Measurements from ENCODE around the gene PRKCG.
"Not testable (repeated sequence)": the region's sequence is repeated elsewhere in the genome, so short reads cannot be mapped to it uniquely, and the experiment has no call there.

Gene PRKCG

DNA sequence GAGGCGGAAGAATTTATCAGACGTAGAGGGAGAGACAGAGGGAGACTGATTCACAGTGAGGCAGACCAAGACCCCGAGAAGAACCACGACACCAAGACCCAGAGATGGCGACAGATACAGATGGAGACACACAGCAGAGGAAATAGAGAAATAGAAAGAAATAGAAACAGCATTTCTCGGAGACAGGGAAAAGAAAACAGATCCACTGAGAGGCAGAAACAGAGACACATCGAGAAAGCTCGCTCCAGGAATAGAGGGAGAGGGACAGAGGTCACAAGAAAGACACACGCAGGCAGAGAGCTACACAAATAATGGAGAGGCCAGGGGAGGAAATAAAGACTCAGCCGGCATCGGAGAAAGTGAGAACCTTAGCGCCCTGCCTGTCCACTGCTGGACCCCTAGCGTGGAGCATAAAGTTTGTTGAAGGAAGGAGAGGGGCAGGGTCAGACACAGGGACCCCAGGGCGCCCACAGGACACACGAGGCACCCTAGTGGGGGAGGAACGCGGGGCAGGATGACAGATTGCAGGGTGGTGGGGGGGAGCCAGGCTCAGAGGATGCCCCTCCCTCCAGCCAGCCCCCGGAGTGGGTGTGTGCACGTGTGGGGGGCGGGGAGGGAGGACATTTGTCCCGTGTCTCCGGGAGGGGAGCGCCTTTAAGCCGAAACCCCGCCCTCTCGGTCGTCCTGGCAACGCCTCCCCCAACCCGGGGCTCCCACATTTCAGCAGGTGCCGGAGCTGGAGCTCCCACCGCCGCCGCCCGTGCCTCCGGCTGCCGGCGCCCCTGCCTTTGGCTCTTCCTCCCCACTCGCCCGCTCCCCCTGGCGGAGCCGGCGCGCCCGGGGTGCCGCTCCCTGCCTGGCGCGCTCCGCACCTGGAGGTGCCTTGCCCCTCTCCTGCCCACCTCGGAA is at the start of gene PRKCG:
TSS of gene PRKCG (plus strand) at position 716 of the 909 bp plus-strand sequence. CDS start 298 bp downstream, outside the sequence.
- DNase-seq: no peak

DNA sequence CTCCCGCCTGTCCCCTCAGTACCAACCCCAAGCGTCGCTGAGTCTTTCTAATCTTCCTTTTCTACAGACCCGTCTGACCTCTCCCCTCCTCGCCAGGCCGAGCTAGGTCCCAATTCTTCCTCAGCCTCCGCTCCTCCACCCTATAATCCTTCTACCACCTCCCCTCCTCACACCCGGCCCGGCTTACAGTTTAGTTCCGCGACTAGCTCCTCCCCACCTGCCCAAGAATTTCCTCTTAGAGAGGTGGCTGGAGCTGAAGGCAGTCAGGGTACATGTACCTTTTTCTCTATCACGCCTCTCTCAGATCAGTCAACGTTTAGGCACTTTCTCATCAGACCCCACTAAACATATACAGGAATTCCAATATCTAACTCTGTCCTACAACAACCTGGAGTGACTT is 49.1 kb upstream of the PRKCG start:
- DNase-seq: not testable (repeated sequence)

DNA sequence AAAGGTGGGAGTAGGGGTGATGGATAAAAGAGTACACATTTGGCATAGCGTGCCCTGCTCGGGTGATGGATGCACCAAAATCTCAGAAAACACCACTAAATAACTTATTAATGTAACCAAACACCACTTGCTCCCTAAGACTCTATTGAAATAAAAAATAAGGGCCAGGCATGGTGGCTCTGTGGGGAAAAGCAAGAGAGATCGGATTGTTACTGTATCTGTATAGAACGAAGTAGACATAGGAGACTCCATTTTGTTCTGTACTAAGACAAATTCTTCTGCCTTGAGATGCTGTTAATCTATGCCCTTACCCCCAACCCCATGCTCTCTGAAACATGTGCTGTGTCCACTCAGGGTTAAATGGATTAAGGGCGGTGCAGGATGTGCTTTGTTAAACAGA is 43.6 kb upstream of the PRKCG start:
- DNase-seq: not testable (repeated sequence)

DNA sequence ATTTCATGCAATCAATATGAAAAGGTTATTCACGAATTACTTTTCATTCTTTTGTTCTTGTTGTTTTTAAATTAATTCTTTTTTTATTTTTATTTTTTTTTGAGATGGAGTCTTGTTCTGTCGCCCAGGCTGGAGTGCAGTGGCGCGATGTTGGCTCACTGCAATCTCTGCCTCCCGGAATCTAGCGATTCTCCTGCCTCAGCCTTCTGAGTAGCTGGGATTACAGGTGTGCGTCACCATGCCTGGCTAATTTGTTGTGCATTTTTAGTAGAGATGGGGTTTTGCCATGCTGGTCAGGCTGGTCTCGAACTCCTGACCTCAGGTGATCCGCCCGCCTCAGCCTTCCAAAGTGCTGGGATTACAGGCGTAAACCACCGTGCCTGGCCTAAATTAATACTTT is 41.8 kb upstream of the PRKCG start:
- DNase-seq: not testable (repeated sequence)

DNA sequence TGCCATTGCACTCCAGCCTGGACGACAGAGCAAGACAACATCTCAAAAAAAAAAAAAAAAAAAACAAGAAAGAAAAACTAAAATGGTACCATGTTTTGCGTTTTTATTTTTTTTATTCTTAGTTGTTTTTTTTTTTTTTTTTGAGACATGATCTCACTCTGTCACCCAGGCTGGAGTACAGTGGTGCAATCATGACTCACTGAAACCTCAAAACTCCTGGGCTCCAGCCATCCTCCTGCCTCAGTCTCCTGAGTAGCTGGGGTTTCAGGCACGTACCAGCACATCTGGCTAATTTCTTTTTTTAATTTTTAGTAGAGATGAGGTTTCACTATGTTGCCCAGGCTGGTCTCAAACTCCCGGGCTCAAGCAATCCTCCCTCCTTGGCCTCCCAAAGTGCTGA is 41.1 kb upstream of the PRKCG start:
- DNase-seq: peak; percentile 14

DNA sequence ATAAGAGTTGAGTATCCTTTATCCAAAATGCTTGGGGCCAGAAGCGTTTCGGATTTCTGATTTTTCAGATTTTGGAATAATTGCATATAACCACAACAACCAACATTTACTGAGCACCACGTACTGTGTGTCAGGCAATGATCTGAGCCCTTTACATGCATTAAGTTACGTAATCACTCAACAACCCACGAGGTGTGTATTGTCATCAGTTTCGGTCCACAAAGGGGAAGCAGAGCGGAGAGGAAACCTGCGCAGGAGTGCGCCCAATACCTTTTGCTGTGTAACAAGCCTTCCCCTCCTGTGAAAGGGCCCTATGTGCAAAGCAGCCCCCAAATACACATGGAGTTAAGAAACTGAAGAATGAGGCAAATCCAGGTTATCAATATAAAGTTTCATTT is 37.1 kb upstream of the PRKCG start:
- DNase-seq: no peak

DNA sequence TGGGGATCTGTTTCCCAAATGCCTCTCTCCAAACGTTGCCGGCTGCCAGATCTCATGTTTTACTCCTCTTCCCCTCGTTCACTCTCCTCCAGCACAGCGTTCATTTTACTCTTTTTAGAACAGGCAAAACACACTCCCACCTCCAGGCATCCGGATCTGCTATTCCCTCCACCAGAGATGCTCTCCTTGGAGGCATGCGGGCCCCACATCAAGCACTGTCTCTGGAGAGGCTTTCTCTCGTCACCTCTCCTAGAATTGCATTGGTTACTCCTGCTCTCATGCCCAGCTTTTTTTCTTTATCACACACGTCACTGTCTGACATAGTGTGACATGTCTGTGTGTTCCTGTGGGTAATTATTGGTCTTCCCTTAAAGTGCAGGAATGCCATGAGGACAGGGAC is 34.4 kb upstream of the PRKCG start:
- no peak for DNase-seq

DNA sequence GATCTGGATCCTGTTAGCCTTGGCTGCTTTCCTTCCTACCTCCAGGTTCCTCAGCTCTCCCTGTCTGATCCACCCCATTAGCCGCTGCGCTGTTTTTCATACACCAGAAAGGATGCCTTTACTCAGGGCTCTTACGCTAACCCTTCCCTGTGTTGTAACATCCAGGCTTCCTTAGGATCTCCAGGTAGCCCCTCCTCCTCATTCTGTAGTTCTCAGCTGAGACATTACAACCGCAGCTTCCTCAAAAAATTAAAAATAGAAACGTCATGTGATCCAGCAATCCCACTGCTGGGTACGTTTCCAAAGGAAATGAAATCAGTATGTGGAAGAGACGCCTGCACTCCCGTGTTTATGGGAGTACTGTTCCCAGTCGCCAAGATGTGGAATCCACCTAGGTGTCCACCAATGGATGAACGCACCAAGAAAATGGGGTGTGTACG is 32.7 kb upstream of the PRKCG start:
- DNase-seq: no peak

DNA sequence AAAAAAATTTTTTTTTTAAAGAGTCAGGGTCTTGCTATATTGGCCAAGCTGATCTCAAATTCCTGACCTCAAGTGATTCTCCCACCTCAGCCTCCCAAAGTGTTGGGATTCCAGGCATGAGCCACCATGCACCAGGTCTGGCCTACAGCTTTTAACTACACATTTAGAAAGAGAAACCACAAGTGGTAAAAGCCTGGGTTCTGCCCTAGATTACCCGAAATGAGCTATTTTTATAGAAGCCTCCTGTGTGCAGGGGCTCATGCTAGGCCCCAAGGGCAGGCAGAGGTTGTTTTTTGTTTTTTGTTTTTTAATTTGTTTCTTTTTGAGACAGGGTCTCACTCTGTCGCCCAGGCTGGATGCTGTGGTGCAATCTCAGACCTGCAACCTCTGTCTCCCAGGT is 28.3 kb upstream of the PRKCG start:
- DNase-seq: no peak

DNA sequence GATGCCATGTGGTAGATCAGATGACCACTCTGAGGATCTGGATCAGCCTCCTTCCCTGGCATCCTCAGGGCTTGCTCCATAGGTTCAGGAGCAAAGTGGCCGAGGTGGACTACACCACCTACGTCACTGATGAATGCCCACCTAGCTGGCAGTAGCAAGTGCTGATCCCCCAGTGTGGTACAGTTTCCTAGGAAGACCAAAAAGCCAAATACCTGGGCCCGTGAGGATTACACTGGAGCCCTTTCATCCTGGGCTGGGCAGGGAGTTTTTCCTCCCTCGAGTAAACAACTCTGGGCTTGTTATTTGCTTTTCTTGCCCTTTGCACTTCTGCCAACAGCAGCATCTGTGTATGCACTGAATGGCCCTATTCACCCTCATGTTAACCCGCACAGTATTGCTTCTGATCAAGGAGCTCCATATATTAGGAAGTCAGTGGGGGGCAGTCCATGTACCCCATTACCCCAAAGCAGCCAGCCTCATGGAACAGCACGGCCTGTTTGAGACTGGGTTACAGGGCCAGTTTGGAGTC is 17.6 kb upstream of the PRKCG start:
- no peak for DNase-seq

DNA sequence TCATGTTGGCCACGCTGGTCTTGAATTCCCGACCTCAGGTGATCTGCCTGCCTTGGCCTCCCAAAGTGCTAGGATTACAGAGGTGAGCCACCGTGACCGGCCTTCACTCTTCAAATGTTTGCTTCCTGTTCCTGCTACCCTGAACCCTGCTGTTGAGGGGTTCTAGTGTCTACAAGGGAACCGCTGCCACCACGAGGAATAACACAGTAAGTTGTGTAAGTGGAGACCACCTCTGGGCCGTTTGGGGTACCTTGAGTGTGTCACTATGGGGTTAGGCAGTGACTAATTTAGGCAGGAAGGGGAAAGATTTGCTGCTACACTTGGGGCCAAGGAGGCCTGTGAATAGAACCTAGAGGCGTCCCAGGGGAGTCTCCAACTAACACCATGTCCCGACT is 16.5 kb upstream of the PRKCG start:
- no peak for DNase-seq

DNA sequence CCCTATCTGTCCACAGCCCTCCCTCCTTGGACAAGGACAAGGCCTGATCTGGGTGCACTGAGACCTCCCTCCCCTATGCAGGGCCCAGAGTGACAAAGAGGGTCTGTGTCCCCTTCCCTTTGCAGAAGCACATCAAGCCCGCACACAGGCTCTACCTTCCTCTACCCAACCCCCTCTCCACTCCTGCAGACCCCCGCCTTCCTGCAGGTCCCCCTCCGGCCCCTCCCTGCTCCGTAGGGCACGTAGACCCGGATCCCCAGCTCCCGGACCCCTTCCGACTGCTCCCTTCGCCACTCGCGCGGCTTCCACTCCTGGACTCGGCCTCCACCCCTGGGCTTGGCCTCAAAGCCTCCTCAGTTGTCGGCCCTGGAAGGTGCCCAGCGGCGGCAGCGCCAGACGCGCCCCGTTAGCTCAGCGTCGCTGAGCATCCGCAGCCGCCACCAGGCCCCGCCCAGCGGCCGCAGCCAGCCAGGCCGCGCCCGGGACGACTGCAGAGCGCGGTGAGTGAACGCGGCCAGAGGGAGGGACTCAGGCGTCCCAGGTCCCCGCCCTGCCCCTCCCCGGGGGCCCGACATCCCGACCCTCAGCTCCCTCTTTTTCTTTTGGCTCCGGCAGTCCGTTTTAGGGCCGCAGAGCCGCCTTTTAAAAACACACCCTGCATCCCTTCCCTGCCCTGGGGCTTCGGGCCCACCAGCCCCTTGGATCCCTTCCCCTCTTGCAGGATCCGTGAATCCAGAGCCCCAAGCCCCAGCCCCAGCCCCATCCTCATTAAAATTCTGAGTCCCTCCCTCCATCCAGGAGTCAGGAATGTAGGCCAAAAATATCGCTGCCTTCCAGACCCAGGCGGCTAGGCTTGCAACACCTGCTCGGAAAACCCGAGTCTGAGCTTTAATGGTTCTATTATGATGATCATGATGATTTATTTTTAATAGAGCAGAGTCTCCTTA is 15.8 kb upstream of the PRKCG start:
- DNase-seq: no peak

DNA sequence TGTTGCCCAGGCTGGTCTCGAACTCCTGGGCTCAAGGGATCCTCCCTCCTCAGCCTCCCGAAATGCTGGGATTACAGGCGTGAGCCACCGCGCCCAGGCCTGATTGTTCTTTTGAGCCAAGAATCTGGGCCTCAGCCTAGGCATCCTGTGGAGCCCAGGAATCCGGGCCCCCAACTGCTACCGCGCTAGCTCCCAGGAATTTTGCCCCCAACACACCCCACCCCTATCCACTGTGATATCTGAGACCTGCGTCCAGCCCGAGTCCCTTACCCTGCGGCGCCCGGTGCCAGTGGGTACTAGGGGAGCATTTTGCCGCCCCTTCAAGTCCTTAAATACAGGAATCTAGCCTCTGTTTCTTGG is 15.2 kb upstream of the PRKCG start:
- no peak for DNase-seq

DNA sequence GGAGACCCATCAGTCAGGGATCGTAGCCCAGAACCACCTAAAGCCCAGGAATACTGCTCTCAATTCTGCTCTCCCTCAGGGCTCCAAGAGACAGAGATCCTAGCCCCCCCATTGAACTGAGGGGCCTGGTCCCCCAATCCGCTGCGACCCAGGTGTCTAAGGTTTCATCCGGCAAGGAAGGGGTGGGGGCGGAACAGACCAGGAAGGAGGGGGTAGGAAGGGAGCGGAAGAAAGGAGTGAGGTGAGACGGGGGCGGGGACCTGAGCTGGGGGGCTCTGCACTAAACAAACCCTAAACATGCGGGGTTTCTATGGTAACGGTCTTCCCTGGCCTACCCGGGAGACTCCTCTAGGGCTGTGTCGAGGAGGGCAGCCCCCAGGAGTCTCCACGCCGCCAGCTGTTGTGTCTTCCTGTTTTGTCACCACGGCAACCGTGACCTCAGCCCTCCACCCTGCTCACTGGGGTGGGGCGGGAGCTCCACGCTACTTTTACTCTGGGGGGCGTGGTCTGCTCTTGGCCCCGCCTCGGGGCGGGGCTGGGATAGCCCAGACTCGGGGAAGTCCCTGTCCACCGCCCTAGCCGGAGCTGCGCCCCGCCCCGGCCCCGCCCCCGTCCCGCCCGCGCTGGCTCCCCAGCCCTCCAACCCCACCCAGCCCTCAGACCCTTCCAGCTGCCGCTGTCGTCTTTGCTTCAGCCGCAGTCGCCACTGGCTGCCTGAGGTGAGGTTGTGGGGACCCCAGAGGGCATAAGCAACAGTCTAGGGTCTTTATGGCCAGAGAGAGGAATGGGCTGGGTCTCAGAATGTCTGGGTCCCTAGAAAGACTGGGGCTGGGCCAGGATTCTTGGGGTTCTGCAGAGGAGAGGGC is 14.5 kb upstream of the PRKCG start, which contains the start of gene MYADM:
TSS of gene MYADM (plus strand) at position 659 of the 866 bp plus-strand sequence. CDS start 5,647 bp downstream, outside the sequence.
- no peak for DNase-seq

DNA sequence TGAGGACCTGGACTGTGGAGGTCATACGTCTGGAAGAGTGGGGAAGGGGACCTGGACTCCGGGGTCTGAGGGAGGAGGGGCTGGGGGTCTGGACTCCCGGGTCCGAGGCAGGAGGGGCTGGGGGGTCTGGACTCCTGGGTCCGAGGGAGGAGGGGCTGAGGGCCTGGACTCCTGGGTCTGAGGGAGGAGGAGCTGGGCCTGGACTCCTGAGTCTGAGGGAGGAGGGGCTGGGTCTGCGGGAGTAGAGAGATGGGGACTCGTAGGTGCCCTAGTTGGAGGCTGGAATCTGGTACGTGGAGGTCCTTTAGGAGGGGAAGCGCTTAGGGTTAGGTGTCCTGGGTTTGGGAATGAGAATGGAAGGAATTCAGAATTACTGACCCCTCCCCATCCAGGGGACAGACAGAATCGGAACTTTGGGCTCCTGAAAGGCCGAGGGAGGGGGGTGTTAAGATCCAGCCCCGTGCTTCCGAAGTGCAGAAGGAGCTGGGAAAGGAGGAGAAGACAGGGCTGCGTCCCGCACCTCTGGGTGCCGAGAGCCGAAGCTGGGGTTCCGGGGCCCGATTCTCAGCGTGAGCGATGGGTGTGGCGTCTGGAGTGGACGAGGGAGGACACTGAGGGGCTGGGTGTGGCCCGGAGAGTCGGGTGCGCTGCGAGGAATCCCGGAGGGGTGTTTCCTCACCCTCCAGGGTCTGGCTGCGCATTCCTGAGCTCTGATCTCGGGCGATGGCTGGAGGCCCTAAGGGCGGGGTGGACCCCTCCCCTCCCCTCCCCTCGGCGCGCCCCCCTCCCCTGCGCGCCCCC is 13.7 kb upstream of the PRKCG start:
- no peak for DNase-seq

DNA sequence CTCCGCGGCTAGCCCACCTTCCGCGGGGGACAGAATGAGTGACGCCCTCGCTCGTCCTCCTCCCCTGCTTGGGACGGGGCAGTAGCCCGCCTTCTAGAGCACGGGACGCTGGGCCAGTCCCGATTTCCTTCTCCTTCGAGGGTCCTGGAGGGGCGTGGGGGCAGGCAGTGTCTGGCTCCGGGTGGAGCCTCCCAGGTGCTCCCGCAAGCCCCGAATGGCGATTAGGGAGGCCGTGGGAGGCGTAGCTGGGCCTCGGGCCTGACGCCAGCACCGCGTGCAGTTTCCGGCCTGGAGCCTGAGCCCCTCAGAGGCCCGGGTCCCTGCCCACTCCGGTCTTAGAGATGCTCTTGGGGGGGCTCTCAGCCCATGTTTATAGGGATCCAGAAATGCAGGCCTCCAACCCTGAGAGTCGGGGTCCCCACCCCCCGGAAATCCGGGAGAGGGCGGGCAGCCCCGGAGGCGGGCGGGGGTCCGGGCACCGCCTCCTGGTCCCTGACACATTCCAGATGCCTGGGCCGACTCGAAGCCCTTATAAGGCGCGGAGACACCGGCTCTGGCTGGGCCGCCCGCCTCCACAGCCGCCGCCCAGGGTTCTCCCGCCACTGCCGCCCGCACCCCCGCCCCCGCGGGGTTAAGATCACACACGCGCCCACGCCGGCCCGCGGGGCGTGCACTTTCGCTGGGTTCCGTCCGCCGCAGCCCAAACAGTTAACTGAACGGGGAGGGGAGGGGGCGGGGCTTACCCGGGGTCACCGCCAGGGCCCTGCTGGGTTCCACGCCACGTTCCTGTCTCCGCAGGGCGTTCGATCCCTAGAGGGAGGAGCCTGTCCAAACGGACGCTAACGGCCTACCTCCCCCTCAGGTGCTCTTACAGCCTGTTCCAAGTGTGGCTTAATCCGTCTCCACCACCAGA is 12.8 kb upstream of the PRKCG start:
- no peak for DNase-seq

DNA sequence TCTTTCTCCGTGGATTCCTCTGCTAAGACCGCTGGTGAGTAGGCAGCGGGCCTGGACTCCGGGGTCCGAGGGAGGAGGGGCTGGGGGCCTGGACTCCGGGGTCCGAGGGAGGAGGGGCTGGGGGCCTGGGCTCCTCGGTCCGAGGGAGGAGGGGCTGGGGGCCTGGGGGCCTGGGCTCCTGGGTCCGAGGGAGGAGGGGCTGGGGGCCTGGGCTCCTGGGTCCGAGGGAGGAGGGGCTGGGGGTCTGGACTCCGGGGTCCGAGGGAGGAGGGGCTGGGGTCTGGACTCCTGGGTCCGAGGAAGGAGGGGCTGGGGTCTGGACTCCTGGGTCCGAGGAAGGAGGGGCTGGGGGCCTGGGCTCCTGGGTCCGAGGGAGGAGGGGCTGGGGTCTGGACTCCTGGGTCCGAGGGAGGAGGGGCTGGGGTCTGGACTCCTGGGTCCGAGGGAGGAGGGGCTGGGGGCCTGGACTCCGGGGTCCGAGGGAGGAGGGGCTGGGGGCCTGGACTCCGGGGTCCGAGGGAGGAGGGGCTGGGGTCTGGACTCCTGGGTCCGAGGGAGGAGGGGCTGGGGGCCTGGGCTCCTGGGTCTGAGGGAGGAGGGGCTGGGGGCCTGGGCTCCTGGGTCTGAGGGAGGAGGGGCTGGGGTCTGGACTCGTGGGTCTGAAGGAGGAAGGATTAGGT is 12.1 kb upstream of the PRKCG start:
- not testable (repeated sequence) for DNase-seq

DNA sequence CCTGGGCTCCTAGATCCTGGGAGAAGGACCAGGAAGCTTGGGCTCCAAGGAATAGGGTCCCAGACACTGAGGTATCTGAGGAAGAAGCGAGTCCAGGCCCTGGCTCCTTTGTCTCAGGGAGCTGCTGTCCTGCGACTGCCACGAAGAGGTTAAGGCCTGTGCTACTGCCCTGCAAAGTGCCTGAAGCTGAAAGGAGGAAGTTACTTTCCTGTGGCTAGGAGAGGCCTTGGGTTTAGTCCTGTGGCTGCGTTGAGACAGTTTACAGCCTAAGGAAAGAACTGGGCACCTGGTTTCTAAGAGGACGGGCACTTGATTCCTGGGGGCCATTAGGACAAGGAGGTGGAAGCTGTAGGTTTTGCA is 11.5 kb upstream of the PRKCG start:
- DNase-seq: no peak

DNA sequence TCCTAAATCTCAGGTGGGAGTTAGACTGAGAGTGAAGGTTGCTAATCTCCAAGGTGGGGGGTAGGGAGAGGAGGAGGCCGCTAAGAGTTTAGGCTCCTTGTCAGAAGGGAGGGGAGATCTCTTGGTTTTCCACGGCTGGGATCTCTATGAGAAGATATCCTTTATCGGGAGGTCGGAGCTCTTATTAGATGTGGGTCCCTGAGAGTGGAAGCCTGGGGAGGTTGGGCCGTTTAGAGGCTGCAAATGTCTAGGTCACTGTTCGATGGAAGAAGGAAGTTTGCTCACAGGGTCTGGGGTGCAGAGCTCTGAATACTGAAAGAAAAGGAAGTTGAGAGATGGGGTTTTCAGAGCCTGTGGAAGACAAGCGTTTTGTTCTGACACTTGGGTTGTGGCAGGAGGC is 10.5 kb upstream of the PRKCG start:
- DNase-seq: no peak

DNA sequence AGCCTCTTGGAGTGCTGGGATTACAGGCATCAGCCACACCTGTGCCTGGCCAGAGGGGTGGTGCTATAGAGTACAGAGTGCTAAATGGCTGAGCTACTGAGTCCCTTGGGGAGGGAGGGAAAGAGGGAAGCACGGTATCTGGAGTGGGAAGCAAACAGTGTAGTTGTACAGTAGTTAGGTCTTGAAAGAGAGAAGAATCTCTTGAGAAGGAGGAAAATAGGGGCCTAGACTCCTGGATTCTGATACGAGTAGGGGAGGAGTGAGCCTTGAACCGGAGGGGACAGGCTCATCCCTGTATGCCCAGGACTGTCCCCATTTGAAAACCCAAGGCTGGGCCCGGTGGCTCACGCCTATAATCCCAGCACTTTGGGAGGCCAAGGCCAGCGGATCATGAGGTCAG is 9.2 kb upstream of the PRKCG start:
- no peak for DNase-seq
